GM21390 (cell line): ENCODE data around the gene SLC38A10.

Experiments
- ATAC-seq: cut with Tn5 transposase; IDR thresholded peaks from one replicate; pipeline ENCODE4 v1.9.1; 2021; ENCODE audit not compliant: unreplicated experiment

Gene SLC38A10

GRCh38 chr17:81244358-81245023, 50.6 kb downstream of the SLC38A10 start:
- ATAC-seq, result no peak

DNA sequence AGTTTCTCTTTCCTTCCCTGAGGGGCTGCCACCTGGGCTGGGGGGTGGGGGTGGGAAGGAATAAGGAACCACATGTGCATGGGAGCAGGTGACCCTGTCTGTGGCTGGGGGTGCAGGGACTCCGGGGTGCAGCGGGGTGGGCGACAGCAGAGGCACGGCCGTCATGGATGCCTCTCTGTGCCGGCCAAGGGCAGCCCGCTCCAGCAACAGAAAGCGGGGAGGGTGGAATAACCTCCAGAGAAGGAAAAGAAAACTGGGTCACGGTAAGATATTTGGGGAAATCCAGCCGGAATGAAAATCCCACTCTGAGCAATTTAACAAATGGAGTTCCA, 51.8 kb downstream of the SLC38A10 start:
- ATAC-seq, result no peak

- no peak for ATAC-seq
Observed at GRCh38 chr17:81242421-81243332, 52.4 kb downstream of the SLC38A10 start.

DNA sequence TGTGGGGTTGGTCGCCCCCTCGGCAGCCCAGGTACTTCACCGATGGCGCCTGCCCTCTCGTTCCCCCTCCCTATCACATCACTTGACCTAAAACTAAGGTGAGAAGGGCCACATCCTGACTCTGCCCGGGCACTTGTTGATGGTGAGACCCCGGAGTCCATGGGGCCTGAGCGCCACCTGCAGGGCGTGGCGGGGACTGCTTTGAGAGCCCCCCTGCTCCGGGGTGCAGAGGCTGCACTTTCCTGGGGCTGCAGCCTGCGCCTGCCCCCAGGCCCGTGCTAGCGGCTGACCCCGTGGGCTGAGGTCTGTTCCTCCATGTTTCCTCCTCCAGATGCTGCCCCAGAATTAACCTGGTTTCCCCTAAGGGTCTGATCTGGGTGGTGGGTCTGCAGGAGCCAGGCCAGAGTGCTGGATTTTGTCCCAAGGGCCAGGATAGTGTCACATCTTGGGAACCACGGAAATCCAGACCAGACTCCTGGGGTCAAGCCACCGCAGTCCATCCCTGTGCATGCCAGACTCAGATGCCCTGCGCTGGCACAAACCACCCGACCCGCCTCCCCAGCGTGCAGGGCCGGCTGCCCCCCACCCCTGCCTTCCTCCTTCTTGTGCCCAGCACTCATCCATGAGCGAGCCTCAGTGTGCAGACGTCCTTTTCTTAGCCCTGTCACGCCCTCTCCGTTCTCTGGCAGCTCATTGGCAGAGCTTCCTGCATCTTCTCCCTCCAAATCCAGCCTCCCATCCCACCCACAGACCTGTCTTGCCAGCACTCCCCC, 53.3 kb downstream of the SLC38A10 start:
- ATAC-seq, result no peak

DNA sequence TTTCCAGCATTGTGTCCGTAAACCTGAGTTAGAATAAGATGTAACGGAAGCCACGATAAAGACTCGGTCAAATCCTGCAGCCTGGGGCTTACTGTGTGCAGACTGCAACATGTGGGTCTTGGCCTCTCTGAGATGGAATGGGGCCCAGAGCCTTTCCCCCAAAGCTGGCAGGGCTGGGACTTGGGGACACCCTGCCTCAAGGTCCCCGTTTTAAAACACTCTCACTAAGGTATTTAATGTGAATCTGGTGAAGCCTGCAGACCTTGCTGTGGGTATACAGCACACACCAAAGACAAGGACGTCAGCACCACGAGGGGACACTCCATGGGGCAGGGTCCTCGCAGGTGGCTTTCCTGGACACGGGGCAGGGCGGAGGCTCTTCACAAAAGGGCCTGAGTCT, 53.9 kb downstream of the SLC38A10 start:
- no peak for ATAC-seq

- ATAC-seq, result no peak
Observed at GRCh38 chr17:81240761-81241160, 54.3 kb downstream of the SLC38A10 start.

GRCh38 chr17:81239714-81240555, 55.2 kb downstream of the SLC38A10 start:
- ATAC-seq, result no peak

DNA sequence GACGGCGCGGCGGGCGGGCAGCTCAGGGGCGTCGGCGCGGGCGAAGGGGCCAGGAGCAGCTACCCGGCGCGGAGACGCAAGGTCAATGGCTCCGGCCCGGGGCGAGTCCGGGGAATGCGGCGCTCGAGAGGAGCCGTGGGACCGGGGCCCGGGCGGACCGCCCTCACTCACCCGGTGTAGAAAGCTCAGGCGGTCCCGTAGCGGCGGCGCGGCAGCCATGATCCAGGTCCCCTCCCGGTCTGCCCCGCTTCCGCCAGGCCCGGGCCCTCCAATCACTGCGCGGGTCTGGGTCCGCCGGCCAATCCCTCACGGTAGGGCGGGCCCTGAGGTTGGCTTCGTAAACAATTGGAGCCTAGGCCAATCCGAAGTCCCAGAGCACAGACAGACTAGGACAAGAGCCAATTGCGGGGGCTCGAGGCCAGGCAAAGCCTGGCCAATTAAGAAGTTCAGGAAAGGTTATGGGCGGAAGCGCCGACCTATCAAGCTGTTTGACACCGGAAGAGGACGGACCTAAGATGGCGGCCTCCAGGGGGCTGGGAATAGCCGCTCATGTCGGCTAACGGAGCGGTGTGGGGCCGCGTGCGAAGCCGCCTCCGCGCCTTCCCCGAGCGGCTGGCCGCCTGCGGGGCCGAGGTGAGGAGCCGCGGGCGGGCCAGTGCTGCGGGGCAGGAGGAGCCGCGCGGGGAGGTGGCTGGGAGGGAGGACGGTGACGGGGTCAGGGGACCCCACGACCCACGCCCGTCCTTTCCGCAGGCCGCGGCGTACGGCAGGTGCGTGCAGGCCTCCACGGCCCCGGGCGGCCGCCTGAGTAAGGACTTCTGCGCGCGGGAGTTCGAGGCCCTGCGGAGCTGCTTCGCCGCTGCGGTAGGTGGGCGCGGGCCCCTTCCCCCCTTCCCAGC, 56.0 kb downstream of the SLC38A10 start, which contains the start of the genes NDUFAF8 and TEPSIN:
Gene NDUFAF8, plus strand, starts transcription at position 504 of the 899 bp plus-strand sequence. Its CDS starts 46 bp downstream, at position 550.
Gene TEPSIN, minus strand, starts transcription at position 241 of the 899 bp plus-strand sequence. Its CDS starts 22 bp downstream, at position 219.
- ATAC-seq, result peak; percentile 87

DNA sequence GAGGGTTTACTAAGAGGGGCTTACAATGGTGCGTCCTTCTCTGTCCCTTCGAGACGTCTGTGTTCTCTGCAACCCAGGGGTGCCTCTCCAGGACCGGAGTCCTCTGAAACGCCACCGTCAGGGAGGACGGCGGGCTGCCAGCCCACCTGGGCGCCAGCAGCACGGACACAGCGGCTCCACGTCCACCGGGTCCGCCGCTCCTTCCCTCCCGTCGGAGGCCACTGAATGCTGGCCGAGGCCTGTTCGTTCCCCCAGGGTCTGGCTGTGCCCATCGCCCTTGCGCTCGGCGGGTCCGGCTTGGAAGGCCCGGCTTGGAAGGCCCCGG, 56.7 kb downstream of the SLC38A10 start:
- ATAC-seq, result no peak

- no peak for ATAC-seq
Observed at GRCh38 chr17:81237591-81238489, 57.3 kb downstream of the SLC38A10 start.

- ATAC-seq, result no peak
Observed at GRCh38 chr17:81236784-81237183, 58.3 kb downstream of the SLC38A10 start.

DNA sequence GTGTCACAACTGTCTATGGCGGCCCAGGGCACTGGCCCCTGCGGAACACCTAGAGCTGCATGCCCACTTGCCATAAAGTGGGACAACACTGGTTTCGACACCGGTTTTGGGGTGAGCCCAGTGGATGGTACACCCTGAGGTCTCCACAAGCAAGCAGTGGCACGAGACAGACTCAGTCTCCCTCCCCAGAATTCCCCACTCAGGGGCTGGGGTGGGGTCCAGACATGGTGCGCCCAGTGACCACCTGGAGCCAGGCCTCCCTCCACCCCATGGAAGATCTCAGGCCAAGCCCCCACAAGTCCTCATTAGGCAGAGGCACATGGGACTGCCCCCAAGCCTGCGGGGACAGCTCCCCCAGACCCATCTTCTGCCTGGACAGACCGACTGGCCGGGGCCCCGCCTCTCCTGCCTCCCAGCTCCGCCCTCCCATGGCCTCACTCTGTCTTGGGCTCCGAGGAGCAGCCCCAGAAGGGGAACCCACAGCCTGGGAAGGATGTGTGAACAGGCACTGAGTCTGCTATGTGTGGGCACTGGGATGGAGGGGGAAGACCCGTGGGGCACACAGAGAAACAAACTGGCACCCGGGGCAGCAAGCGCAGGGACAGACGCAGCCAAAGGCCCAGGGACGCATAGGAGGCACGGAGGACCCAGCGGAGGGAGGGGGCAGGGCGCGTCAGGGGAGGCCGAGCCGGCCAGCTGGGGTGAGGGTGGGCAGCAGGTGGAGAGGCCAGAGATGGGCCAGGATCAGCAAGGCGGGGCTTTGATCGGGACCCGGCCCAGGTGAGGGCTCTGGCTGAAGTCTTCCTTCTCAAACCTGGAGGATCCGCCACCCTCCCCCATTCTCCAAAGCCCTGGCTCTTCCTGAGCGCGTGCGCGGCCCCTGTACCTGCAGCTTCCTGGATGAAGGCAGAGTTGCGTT, 59.0 kb downstream of the SLC38A10 start:
- no peak for ATAC-seq

- no peak for ATAC-seq
Observed at GRCh38 chr17:81234940-81235821, 59.9 kb downstream of the SLC38A10 start.

GRCh38 chr17:81234506-81234855, 60.6 kb downstream of the SLC38A10 start:
- no peak for ATAC-seq

DNA sequence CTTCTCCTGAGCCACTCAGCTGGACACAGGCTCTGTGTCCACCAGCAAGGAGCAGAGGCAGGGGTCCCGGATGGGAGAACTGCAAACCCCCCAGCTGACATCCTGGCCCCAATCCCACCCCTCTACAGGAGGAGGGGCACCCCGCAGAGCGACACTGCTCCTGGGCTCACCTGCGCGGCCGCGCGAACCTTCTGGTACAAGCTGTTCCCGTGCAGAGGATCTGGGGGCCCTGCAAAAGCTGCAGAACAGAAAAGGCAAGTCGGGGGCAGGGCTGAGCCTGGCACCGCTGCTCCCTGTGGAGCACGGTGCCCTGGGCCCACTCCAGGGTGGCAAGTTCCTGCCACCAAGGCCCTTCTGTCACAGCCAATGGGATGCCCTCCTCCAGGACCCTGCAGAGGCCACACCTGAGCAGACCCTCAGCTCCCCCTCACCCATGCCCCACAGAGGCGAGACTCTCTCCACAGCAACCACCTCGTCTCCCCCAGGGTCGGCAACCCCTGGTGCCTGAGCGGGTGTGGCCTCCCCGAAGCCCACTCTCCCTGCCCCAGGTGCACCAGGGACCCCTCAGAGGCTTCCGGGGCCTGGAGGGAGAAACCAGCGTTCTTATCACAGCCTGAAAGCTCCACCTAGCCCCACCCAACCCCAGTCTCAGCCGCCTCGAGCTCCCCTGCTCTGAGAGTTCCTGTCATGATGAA, 61.1 kb downstream of the SLC38A10 start:
- no peak for ATAC-seq

GRCh38 chr17:81233316-81233715, 61.8 kb downstream of the SLC38A10 start:
- ATAC-seq, result no peak
